Stimulated activated naive CD4-positive, alpha-beta T cell treated with Interleukin-2 at 50 U/mL for 16 hours (primary cell): ENCODE results near the gene CNTROB.

Experiments used
- DNase-seq: peaks from one replicate; lab custom pipeline; 2025; lab: John Stamatoyannopoulos, UW

CNTROB gene, protein sequence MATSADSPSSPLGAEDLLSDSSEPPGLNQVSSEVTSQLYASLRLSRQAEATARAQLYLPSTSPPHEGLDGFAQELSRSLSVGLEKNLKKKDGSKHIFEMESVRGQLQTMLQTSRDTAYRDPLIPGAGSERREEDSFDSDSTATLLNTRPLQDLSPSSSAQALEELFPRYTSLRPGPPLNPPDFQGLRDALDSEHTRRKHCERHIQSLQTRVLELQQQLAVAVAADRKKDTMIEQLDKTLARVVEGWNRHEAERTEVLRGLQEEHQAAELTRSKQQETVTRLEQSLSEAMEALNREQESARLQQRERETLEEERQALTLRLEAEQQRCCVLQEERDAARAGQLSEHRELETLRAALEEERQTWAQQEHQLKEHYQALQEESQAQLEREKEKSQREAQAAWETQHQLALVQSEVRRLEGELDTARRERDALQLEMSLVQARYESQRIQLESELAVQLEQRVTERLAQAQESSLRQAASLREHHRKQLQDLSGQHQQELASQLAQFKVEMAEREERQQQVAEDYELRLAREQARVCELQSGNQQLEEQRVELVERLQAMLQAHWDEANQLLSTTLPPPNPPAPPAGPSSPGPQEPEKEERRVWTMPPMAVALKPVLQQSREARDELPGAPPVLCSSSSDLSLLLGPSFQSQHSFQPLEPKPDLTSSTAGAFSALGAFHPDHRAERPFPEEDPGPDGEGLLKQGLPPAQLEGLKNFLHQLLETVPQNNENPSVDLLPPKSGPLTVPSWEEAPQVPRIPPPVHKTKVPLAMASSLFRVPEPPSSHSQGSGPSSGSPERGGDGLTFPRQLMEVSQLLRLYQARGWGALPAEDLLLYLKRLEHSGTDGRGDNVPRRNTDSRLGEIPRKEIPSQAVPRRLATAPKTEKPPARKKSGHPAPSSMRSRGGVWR

DNA sequence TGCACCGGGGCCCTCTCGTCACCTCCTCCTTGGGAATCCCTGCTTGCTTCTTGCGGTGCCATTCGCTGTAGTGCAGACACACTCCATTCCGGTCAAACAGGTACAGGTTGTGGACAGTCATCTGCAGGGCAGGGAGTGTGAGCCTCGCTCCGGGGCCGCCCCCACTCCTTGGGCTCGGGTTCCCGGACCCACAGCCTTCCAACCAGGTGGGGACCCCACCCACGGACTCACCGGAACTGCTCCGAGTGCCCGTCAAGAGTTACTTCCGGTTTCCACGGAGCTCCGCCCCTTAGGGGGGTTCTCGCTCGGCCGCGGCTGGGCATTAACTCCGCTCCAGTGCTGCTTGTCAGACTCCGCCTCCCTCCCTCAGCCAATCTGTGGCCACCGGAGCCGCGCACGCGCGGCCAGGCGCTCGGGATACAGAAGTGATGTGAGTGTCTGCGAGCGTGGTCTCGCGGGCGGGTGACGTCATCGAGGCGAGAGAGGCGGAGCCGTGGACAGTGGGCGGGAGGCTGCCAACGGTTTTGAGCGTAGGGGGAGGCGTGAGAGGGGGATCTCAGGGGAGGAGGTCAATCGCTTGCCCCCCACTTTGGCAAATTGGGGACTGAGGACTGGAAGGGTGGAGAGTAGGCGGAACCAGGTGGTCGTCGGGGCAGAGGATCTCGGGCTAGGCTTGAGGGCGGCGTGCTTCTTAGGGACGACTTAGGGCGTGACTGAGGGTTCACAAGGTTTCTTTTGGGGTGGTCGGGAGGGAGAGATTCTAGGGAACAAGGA, at the start of gene CNTROB, which contains the start of gene TRAPPC1:
CNTROB (plus strand) TSS at position 498 of the 774 bp plus-strand sequence. CDS start 874 bp downstream, outside the sequence.
TRAPPC1 (minus strand) TSS at position 238 of the 774 bp plus-strand sequence; CDS start at position 121, 117 bp downstream.
- peak; percentile 99 for DNase-seq

DNA sequence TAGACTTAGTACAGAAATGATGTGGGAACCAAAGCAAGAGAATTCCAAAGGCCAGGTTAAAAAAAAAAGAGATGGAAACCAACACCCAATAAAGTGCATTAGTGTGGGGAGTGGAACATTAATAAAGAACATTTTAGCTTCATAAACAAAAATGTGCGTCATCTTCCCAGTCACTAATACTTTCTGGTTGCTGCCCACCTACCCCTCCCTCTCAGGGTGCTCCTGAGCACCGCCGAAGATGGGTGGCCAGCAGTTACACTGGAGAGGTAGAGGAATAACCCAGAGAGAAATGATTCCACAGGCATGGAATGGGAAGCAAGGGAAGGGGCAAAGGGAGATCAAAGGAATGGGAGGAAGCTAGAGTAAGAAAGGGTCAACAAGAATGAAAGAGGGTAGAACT, 49.4 kb upstream of the CNTROB start:
- no peak for DNase-seq

DNA sequence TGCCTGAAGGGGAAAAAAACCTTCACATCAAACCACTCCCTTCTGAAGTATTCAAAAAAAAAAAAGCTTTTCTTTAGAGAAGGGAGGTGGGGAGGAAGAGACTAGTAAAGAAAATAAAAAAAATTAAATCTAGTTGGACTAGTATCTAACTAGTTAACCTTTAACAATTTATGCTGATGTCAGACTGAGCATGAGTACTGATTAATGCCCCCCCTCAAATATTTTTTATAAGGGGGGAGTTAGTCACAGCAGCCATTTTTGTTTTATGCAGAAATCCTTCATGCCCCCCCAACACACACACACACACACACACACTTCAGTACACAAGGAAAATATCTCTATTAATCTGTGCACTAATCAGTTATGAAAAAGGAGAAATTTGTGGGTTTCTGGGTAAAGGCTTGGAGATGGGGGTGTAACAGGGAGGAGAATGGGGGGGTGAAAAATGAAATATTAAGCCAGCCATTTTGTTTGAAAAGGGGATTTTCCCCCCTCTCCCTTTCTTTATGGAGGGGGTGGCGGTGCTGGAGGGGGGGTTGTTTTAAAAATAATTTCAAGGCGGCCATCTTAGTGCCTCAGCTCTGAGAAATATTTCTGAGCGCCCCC, 48.1 kb upstream of the CNTROB start:
- DNase-seq, result peak; percentile 21

DNA sequence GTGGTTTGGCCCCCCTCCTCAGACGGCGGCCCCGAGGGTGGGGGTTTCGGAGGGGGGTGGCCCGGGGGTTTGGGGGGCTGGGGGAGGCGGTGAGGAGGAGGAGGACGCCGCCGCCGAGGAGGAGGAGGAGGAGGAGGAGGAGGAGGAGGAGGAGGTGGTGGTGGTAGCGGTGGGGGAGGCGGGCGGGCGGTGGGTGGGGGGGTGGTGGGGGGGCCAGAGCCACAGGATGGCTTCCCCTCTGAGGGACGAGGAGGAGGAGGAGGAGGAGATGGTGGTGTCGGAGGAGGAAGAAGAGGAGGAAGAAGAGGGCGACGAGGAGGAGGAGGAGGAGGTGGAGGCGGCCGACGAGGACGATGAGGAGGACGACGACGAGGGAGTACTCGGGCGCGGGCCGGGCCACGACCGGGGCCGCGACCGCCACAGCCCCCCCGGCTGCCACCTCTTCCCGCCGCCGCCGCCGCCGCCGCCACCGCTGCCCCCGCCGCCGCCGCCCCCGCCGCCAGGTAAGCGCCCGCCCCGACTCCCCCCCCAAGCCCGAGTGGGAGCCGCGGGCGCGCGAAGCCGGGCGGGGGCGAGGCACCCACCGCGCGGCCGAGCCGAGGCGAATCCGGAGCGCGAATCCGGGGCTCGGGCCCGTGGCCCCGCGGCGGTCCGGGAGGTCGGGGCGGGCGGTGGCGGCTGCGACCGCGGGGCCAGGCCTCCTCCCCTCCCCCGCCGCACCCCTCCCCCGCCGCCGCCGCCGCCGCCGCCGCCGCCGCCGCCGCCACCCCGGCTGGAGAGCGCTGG, 47.2 kb upstream of the CNTROB start:
- peak; percentile 44 for DNase-seq

DNA sequence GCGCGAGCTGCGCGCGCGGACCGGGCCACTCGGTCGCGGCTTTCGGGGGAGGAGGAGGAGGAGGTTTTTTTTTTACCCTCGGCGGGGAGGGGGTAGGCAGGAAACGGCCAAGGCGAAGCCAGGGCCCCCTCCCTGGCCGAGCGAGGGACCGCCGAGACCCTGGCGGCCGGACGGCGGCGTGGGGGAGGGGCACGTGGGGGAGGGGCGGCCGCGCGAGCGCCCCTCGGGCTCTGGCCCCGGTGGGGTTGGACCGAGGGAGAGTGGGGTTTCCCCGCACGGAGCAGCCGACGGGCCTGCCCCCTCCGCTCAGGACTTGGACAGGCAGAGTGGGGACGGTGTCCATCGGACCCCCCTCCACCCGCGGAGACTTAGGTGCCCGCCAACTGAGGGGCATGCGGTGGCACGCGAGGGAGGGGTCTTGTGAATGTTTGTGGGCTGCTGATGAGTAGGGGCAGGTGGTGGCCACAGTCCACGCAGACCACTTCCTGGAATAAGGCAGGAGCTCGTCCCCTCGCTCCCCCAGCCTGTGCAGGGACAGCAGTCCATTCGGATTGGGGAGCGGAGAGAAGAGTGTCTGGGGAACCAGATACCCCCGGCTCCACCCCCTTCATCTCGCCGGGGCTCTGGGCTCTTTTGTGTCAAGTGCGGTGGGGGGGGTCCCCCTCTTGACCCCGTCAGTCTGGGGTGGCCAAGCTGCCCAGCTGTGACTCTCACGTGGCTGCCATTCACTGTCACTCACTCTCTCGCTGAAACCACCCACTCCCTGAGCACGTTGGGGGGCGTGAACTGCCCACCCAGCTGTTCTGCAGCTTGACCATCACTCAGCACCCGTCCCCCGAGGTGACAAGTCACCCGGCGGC, 46.4 kb upstream of the CNTROB start:
- no peak for DNase-seq

DNA sequence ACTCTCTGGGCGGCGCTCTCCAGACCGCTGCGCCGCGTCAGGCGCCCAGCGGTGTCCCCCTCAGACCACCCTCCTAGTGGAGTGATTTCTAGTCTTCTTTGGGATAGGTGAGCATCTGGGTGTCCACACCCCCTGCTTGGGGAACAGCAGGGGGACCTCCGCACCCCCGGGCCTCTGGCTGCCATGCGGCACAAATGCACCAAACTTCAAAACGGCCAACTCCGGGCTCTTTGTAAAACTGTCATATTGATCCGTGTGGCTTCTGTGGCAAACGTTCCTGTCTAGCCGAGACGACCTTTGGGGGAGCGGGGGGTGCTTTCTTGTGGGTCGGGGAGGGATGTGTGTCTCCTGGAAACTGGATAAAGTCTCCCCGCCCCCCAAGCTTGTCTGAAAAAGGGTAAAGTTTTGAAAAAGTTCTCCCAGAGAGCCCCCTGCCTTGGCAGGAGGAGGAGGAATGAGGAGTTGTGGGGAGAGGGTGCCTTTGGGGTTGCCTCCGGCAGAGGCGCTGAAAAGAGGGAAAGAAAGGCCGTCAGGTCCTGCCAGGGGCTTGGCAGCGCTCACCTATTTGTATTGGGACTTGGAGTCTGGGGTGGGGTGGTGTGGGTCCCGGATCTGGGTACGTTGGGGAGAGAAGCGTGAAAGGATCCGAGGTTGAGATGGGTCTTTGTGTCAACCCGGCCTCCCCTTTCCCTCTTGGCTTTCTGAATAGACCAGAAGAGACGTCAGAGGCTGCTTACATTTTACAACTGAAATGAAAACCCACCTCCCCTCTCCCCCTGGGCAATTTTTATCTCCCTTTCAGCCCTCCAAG, 45.6 kb upstream of the CNTROB start:
- DNase-seq, result peak; percentile 44

DNA sequence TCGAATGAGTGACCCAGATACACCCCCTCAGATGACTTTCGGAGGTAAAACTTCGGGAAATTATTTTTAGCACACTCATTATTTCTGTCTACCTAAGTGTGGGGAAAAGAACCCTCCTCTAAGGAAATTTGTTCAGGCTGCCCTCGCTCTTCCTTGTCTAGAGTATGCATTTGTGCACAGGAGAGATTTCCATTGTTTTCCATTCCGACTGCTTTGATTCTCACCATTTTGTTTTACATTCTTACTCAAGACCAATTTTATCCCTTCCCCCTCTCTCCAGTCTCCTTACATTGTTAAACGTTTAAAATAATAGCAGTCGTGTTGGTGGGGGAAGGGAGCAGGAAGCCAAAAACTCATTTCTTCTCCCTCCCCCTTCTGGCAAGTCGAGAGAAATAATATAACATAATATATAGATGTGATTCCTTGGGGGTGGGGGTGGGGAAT, 44.9 kb upstream of the CNTROB start:
- no peak for DNase-seq

DNA sequence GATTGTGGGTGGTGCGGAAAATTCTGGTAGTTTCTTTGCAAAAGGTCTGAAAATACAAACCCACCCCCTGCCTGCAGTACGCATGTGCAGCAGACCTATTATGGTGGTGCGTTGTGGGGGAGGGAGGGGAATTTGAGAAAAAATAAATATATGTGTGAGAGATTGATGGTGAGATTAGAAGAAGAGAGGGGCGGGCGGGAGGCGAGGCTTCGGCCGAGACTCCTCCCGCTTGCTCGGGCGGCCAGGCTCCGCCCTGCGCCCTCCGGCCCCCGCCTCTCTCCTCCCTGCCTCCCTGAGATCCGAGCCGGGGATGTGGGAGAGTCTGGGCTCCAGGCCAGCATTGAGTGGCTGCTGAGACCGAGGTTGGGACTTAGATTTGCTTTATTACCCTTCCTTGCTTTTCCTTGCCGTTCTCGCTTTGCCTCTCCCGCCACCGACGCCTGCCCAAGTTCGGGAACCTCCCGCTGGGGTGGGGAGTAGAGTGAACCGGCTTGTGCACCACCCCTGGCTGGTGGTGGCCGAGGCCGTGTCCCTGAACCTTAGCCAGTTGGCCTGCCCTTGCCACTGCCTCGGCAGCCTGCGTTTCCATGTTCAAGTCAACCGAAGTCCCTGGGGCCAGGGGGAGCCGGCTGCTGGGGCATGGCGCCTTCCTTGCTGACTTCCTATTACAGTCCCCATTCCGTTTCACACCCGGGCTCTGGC, 44.4 kb upstream of the CNTROB start:
- peak; percentile 90 for DNase-seq

DNA sequence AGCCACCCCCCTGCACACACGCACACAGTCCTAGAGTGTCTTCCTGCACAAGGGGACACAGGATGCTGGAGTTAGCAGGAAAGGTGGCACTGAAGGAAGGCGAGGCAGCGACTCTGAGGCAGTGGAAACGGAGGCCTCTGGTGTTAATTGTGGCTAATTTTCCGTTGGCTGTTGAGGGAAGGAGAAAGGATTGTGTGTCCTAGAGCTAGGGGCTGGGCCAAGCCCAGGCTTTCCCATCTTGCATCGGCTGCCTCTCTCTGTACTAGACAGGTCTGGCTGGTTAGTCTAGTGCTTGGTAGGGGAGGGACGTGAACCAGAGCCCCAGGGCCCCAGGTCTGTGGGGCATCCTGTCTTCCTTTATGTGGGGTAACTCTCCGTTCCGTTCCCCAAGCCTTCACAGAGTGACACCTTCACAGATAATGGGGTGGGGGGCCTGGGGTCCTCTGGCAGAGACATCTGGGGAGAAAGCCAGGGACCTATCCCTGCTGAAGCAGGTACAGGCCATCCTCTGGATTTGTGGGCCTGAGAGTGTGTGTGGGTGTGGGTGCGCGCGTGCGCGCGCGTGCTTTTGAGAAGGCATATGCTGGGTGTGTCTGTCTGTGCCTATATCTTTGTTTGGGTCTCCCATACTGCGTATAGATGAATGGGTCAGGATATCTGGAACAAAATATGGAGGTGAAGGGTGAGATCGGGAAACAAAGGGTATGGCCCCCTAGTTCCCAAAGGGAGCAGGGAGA, 43.7 kb upstream of the CNTROB start, which contains the start of gene CHD3:
CHD3 (plus strand) TSS at position 606 of the 737 bp plus-strand sequence. CDS start 212 bp downstream, outside the sequence.
- peak; percentile 44 for DNase-seq

DNA sequence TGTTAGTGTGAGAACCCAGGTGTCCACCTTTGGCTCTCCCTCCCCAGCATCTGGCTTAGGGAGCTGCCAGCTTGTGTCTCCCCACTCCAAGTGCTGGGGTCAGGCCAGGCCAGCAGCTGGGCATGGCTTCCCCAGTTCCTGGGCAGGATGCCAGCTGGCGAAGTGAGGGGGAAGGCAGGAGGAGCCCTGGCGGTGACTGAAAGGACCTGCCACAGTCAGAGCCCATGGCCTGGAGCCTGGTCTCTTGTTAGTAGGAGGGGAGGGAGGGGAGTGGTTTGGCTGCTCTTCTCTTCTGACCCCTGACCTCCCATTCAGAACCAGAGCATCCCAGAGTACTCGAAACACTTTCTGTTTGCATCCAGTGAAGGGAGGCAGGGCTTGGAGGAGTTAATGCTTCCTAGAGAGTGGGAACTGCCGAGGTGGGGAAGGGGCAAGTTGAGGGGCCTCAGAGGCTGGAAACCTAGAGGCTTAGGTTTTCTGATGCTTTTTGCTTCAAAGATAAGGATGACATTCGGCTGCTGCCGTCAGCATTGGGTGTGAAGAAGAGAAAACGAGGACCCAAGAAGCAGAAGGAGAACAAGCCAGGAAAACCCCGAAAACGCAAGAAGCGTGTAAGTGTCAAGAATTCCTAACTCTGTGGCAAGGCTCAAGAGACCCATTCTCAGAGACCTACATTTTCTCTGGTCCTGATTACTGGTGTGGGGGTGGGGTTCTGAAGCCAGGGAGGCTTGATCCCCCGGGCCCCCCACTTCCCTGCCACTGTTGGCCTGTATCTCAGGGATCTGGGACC, 42.6 kb upstream of the CNTROB start:
- DNase-seq, result peak; percentile 24

DNA sequence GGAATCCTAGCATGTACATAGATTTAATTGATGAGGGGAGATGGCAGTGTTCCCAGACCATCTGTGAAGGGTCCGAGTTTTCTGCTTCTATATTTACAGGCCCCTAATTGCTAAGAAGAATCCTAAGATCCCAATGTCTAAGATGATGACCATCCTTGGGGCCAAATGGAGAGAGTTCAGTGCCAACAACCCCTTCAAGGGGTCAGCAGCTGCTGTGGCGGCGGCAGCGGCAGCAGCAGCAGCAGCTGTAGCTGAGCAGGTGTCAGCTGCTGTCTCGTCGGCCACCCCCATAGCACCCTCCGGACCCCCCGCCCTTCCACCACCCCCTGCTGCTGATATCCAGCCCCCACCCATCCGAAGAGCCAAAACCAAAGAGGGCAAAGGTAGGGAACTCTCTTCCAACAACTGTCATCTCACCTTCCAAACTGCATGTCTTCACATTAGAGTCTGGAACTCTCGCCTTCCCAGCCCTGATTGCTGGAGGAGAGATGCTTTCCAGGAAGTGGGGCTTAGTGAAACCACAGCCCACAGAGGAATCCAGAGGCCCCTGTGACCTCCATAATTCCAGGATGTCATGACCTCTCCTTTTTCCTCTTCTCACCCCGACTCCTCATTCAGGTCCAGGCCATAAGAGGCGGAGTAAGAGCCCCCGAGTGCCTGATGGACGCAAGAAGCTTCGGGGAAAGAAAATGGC, 38.7 kb upstream of the CNTROB start:
- DNase-seq, result no peak

DNA sequence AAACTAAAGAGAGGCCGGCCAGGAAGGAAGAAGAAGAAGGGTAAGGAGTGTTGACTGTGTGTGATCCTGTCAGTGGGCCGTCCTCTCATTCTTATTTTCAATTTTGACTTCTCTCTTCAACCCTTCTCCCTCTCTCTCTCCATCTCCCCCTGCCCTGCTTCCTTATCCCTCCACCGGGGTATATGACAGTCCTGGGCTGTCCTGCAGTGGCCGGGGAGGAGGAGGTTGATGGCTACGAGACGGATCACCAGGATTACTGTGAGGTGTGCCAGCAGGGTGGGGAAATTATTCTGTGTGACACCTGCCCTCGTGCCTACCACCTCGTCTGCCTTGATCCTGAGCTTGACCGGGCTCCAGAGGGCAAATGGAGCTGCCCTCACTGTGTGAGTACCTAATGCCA, 37.8 kb upstream of the CNTROB start:
- no peak for DNase-seq

DNA sequence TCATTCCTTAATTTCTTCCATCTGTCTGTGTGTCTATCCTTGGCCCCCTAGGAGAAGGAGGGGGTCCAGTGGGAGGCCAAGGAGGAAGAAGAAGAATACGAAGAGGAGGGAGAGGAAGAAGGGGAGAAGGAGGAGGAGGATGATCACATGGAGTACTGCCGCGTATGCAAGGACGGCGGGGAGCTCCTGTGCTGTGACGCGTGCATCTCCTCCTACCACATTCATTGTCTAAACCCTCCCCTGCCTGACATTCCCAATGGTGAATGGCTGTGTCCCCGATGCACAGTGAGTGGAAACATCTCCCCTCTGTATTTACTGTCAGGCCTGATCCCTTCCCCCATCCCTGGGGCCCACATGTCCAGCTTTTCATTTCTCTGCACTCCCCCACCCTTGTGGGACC, 37.1 kb upstream of the CNTROB start:
- no peak for DNase-seq

DNA sequence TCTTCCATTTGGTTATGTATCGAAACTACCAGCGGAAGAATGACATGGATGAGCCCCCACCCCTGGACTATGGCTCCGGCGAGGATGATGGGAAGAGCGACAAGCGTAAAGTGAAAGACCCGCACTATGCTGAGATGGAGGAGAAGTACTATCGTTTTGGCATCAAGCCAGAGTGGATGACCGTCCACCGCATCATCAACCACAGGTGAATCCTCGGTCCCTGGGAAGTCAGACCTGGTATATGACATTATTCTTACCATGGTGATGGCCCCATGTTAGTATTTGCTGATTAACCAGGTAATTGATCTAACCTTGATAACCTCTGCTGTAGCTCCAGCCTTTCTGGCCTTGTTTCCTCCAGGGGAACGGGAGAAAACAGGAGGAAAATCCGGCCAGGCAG, 34.9 kb upstream of the CNTROB start:
- no peak for DNase-seq

DNA sequence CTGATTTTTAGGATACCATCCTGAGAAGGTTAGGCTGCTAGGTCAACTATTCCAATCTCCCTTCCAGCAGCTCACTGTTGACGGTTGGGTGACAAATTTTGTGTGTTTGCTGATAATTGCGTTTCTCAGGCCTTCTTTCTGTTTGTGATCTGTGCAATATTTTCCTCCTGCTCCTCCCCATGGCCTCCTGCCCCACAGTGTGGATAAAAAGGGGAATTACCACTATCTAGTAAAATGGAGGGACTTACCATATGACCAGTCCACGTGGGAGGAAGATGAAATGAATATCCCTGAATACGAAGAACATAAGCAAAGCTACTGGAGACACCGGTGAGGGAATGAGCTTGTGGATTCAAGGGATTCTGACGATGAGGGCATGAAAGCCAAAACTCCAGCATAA, 34.2 kb upstream of the CNTROB start:
- no peak for DNase-seq
